ENCODE data around the gene RANBP6.
"Not testable (repeated sequence)": the region's sequence is repeated elsewhere in the genome, so short reads cannot be mapped to it uniquely, and the experiment has no call there.

The RANBP6 gene

DNA sequence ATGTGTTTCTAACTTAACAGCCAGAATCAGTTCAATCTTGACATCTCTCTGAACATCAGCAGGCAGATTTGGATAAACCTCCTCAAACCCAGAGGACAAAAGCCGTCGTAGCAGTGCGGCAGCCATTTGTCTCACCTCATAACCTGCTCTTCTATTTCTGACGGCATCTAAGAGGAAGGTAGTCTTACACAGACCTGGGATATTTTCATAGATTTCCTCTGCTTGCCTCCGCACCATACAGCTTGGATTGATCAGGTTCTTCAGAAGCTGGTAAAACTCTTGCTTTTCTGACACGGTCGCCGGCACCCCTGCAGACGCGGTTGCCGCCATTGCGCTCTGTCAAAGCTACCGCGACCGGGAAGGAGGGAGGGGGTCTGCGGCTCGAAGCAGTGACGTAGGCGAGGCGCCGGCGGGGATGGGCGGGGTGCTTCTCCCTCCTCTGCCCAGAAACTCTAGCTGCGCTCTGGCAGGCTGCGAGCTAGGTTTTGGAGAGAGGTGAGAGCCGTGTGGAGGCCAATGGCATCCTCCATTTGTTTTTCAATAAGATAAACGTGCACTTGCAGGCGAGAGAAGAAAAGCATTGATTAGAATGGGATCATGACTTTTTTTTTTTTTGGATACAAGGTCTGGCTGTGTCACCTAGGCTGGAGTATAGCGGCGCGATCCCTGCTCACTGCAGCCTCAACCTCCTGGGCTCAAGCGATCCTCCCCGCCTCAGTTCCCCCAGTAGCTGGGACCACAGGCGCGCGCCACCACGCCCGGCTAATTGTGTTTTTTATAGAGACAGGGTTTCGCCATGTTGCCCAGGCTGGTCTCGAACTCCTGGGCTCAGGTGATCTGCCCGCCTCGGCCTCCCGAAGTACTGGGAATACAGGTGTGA, at the start of gene RANBP6:
Gene RANBP6, minus strand, starts transcription at position 347 of the 880 bp plus-strand sequence. Its CDS starts 17 bp downstream, at position 330.
- in situ Hi-C loops (cut with MboI; ENCODE audit: low sequenced_read_pairs) = no loop called here

DNA sequence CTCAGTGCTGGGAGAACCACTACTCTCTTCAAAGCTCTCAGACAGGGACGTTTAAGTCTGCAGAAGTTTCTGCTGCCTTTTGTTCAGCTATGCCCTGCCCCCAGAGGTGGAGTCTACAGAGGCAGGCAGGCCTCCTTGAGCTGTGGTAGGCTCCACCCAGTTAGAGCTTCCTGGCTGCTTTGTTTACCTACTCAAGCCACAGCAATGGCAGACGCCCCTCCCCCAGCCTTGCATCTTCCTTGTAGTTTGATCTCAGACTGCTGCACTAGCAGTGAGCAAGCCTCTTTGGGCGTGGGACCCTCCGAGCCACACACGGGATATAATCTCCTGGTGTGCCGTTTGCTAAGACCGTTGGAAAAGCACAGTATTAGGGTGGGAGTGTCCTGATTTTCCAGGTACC, 47.7 kb upstream of the RANBP6 start:
- in situ Hi-C loops (cut with MboI; ENCODE audit: low sequenced_read_pairs) = not testable (repeated sequence)

DNA sequence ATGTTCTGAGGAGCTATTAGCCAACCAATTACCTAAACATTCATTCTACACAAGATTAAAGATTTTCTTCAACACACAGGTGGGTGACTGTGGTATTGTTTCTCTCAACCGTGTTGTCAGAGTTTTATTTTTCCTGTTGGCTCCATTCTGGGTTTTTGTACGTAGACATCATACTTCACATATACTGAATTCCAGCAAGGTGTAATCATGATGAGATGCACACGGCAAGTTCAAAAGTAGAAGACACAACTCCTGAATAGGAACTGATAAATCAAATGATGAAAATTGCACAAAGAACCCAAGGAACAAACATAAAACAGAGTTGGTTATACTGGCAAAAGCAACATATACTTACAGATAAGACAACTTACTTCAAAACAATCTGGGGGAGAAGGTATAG, 40.2 kb upstream of the RANBP6 start:
- in situ Hi-C loops (cut with MboI; ENCODE audit: low sequenced_read_pairs) = no loop called here

DNA sequence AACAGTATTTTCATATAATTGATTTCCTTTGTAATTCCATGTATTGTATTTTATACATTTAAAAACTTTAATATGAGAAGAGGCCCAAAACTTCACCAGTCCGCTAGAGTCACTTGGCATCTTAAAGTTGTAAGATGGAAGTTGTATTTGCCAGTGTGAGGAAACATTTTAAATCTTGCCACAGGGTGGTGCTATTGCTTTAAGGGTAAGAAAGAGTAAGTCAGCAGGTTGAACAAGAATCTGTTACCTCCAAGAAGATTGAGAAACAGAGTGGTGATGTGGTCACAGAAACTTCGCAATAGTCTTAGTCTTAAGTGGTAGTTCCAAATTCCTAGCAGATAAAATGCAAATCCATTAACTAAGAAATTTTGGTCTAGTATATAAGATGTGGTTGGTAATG, 39.8 kb upstream of the RANBP6 start:
- in situ Hi-C loops (cut with MboI; ENCODE audit: low sequenced_read_pairs) = no loop called here

DNA sequence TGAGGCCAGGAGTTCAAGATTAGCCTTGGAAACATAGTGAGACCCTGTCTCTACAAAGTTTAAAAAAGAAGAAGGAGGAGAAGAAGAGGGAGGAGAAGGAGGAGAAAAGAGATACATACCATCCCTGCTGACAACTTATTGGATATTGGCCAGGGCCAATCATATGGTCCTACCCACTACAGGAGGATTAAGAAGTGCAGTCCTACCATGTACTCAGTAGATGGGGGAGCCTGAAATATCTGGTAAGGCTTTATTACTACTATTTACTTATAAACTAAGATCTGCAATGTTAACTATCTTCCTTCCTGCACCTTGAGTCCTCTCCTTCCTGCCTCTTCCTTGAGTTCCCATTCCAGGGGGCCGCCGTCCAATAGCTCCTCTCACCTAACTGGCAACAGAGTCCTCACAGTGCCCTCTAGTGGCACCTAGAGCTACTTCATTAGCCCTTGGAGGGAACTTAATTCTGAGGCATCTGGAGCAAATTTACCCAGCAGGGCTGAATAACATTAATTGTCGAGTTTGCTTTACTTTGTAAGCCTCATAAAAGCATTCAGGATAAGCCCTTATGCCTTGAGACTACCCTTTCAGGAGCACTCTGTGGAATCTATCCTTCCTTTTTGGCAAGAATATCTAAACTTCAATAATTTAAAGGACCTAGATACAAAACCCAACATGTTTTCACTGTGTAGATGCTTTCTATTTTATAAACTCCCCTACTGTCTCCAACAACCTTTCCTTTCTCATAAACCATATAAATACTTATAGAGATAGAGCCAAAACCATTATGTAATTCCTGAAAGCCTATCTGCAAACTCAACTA, 39.1 kb upstream of the RANBP6 start:
- in situ Hi-C loops (cut with MboI; ENCODE audit: low sequenced_read_pairs) = no loop called here

DNA sequence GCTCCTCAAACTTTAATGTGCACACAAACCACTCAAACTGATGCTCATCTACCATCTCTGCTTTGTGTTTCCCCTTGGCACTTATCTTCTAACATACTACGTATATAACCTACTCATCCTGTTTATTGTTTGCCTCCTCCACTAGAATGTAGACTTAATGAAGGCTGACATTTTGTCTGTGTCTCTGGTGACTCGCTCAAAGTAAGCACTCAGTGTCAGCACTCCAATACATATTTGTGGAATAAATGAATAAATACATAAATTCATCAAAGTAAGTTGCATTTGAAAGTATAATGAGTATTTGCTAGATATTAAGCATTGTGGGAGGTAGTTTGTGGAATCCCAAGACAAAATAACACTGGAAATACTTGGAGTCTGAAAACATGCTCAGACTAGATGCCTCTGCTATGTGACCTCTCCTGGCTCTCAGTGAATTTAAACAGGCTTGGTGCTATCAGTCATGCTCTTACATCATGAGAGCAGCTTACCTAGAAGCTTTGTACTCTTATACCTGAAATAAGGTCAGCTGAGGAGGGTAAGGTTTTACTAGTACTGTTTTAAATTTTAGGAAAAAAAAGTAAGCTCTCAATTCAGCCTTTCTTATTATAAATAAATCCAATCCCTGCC, 37.0 kb upstream of the RANBP6 start:
- in situ Hi-C loops (cut with MboI; ENCODE audit: low sequenced_read_pairs) = no loop called here

DNA sequence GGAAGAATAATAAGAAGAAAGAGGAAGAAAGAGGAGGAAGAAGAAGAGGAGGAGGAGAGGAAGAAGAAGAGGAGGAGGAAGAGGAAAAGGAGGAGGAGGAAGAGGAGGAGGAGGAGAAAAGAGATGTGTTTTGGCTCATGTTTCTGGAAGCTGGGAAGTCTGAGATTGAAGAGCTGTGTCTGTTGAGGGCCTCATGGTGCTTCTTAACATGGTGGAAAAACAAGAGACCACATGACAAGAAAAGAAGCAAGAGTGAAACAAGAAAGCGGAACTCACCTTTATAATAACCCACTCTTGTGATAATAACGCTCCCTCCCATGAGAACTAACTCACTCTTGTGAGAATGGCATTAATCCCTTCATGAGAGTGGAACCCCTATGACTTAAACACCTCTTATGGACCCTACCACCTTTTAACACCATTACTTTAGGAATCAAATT, 36.1 kb upstream of the RANBP6 start:
- in situ Hi-C loops (cut with MboI; ENCODE audit: low sequenced_read_pairs) = no loop called here

DNA sequence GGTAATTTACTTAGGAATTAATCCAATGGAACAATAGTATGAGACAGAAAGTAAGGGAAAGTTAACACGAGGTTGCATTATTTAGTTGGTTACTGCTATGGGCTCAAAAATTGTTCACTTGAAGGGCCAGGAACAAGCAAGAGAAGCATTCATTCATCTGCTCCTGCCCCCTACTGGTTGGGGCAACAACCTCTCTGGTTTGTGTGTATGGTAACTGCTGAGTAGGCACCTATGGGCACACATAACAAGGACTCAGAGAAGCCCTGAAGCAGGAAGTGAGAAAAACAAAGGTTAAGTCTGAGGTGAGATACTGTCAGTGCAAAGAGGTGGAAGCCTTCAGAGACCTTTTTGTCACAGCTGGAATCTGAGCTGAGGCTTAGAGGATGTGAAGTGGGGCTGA, 34.4 kb upstream of the RANBP6 start:
- in situ Hi-C loops (cut with MboI; ENCODE audit: low sequenced_read_pairs) = no loop called here

DNA sequence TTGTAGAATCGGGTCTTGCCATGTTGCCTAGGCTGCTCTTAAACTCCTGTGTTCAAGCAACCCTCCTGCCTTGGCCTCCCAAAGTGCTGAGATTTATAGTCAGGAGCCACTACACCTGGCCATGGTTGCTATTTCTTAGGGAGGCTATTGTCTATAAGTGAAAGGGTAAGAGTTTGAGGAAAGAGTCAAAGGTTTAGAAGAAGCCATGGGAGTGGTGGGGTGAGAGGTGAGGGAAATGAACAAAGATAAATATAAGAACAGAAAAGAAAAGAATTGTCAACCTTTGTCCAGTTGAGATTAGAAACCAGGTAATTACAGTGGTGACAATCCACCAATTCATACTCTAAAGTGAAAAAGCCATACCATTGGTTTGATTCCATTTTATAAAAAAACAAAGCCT, 32.6 kb upstream of the RANBP6 start:
- in situ Hi-C loops (cut with MboI; ENCODE audit: low sequenced_read_pairs) = no loop called here

DNA sequence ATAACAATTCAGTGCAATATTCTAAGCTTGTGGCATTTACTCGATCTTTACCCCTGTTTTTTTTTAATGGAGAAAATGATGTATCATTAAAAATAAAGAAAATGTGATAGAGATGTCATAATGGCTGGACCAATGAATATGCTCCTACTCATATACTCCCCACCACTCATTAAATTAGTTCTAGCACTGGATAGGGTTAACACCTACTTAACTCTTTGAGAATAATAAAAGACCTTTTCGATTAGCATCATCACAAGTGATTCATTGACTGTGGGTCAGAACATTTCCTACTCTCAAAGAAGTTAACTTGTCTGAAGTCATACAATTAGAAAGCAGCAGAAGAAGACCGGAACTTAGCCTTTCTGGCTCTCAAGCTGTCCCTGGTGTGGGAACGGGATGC, 31.6 kb upstream of the RANBP6 start:
- in situ Hi-C loops (cut with MboI; ENCODE audit: low sequenced_read_pairs) = no loop called here

DNA sequence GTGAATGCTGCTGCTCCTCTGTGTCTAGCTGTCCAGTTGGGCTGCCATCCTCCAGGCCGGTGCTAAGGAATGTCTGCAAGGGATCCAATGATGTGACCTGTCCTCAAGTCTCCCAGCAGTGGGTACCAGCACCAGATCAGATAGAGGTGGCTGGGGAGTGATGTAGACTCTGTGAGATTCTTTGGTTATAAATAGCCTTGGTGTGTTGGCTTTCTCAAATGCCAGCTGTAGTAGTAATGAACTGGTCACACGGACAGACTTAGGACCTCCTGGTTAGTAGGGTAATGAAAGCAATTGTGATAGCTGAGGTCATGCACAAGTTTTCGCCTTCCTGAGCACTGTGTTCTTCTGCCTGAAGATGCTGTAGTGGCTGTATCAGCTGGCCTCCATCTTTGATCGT, 29.9 kb upstream of the RANBP6 start:
- in situ Hi-C loops (cut with MboI; ENCODE audit: low sequenced_read_pairs) = no loop called here

DNA sequence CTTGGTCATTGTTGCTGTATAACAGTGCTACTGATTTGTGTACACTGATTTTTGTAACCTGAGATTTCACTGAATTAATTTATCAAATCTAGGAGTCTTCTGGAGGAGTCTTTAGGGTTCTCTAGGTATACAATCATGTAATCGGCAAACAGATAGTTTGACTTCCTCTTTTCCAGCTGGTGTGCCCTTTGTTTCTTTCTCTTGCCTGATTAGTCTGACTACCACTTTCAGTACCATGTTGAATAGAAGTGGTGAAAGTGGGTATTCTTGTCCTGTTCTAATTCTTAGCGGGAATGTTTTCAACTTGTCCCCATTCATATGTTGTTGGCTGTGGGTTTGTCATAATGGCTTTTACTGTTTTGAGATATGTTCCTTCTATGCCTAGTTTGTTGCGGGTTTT, 24.7 kb upstream of the RANBP6 start:
- in situ Hi-C loops (cut with MboI; ENCODE audit: low sequenced_read_pairs) = no loop called here

DNA sequence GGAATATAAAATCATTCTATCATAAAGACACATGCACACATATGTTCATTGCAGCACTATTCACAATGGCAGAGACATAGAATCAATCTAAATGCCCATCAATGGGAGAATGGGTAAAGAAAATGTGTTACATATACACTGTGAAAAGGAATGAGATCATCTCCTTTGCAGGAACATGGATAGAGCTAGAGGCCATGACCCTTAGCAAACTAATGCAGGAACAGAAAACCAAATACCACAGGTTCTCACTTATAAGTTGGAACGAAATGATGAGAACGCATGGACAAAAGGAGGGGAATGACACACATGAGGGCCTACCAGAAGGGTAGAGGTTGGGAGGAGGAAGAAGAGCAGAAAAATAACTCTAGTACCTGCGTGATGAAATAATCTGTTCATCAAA, 21.0 kb upstream of the RANBP6 start:
- in situ Hi-C loops (cut with MboI; ENCODE audit: low sequenced_read_pairs) = no loop called here

DNA sequence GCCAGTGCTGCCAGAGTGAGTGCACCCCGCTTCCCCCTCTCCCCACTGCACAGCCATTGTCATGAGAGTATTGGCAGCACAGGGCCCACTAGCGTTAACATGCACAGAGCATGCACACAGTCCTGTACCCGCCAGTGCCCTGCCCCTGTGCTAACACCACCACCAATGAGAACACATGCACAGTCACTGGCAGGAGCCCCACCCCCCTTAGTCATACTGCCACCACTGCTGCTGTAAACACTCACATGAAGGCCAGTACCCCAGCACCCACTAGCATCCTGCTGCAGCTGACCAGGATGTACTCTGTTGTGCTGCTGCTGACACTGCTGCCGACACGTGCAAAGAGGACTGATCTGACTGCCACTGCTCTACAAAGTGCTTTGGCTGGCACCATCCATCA, 19.5 kb upstream of the RANBP6 start:
- in situ Hi-C loops (cut with MboI; ENCODE audit: low sequenced_read_pairs) = no loop called here

DNA sequence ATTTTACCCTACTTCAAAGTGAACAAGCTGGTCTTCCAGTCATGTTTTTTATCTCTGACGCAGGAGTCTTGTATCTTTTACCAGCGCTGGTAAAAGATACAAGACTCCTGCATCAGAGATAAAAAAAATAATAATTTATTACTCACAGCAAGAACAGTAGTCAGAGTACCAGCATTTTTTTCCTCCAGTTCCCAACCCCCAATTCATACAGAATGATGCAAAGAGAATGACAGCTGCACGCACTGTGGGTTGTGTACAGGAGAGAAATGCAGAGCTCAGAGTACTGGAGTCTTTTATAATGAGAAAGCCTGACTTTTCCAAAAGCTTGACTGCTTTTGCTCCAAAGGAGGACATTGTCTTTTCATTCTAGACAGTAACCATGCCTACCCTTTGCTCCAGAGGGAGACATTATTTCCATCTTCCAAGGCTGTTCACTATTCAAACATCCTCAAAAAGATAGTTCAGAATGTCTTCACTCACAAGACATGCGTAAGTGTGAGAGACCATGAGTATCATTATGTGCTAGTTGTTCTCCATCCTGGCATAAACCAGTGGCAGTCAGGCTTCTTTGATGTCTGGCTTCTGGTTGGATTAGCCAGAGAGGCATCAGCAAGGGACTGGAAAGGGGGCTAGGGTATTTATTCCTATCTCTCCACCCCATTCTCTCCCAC, 14.3 kb upstream of the RANBP6 start:
- in situ Hi-C loops (cut with MboI; ENCODE audit: low sequenced_read_pairs) = no loop called here

DNA sequence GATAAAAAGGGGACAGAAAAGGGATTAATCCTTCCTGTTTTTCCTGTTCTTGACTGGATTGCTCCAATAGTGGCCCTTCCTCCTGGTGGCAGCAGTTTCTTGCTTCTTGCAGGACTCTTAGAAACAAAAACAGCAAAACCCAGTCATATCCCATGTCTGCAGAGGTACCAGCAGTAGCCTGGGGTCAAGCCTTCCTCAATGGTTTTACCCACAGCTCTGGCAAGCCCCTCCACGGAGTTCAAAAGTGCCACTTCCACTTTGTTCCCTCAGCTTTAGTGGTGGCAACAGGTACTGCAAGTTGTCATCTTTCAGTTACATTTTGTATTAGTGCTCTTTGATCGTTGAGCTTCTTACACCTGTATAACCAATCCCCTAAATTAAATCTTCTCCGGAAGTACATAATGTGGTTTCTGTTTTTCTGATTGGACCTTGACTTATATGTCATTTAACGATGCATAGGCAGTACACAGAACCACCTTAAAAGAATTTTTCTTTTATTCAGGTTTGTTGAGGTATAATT, 8.7 kb upstream of the RANBP6 start:
- in situ Hi-C loops (cut with MboI; ENCODE audit: low sequenced_read_pairs) = no loop called here

DNA sequence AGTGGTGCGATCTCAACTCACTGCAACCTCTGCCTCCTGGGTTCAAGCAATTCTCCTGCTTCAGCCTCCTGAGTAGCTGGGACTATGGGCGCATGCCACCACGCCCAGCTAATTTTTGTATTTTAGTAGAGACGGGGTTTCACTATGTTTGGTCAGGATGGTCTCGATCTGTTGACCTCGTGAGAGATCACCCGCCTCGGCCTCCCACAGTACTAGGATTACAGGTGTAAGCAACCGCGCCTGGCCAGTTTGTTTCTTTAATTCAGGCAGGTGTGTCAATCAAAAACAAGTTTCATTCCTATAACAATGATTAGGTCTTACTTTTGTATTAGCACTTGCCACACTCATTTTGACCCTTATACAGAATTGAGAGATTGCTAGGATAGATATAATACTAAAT, 1.6 kb upstream of the RANBP6 start:
- in situ Hi-C loops (cut with MboI; ENCODE audit: low sequenced_read_pairs) = not testable (repeated sequence)

DNA sequence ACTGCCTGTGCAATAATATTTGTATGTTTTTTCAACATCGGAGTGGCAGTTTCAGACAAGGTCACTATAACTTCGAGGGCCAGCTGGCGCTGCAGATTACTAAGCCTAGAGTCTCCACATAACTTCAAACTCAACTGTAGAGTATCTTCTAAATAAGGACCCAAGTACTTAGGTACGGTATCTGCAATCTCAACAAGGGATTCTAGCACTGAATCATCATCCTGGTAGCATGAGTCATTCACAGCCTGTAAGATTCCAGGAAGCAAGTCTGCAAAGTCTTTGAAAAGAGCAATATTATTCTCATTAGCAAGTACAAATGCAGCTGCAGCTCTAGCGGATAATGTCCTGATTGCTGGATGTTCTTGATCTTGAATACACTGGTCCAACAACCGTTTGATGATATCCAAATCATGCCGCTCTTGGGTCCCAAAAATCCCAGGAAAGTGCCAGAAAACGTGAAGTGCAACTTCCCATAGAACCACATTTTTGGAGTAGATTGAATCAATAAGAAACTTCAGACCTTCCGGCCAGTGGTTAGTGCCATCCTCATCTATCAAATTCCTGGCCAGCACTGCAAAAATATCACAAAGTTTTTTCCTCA, 654 bp downstream of the RANBP6 start:
- in situ Hi-C loops (cut with MboI; ENCODE audit: low sequenced_read_pairs) = no loop called here

DNA sequence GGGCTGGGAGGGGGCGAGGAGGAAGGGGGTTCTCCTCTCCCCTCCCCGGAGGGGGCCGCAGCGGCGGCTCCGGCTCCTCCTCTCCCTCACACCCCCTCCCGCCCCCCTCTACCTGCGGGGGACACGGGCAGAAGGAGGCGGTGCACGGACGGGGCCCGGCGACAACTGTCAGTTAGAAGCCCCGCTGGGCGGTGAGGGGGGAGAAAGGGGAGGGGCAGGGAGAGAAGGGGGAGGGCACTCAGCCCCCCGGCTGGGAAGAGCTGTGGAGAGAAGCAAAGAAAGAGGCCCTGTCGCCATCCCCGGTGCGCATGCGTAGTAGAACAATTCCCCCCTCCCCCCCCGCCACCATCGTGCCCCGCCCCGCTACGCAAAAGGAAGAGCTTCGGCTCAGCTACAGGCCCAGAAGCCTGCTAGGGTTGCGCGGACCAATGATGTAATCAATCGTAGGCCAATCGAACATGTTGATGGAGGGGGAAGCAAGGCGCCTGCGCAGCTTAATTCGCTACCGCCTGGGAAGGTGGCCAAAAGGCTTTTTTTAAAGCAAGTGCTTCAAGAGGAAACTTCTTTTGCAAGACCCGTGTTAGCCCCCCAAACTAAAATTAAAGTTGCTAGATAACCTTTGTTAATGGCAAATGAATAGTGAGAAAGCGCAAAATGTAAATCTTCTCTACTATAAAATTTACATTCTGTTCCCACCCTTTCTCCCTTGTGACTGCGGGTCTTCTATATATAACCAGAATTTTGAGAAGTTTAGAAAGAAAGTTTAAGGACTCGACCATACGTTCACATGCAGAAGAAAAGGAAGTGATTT, 7.0 kb downstream of the RANBP6 start:
- in situ Hi-C loops (cut with MboI; ENCODE audit: low sequenced_read_pairs) = no loop called here

DNA sequence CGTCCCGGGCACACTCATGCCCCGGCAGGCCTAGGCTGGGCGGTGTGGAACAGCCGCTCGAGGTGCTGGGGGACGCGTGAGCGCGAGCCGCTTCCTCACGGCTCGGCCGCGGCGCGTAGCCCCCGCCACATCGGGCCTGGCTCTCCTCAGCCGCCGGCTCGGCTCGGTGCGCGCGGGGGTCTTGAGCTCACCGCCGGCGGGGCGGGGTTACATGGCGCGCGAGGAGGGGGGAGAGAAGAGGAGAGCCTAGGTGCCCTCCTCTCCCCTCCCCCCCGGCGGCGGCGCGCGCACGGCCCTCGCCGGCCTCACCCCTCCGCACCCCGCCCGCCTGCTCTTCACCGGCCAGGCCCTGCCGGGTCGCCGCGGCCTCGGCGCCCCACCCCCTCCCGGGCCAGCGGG, 7.7 kb downstream of the RANBP6 start:
- in situ Hi-C loops (cut with MboI; ENCODE audit: low sequenced_read_pairs) = no loop called here

Measured in HL-60/S4 treated with phorbol 12-myristate 13-acetate at 8.2 ng/mL for 4 days and 3 days (cell line).